SH-SY5Y (cell line): ENCODE measurements around the gene CNN3.

Experiments used
- GATA2 ChIP-seq: IDR thresholded peaks from 2 replicates; pipeline ENCODE4 v1.6.1; 2011; ENCODE audit warnings: mild to moderate bottlenecking, low read depth, low read length
- GATA3 ChIP-seq: IDR thresholded peaks from 2 replicates; pipeline ENCODE4 v1.6.1; 2011; ENCODE audit warnings: low read depth, mild to moderate bottlenecking, low read length, moderate library complexity

DNA sequence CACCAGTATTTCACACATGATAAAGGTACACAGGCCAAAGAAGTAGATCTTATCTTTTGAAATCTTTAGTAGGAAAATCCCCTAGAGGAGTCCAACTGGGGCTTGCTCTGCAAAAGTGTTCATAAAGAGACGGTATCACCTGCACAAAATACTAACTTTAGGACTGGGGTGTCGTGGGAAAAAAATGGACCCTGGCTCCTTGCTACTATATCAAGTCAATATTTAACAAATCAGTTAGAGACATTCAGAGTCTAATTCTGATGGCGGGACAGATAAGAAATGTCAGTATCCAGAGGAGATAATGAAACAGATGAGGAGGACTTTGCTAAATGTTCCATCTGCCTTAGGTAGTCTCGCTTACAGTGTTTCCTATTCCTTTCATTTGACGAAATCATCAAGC, 25.6 kb upstream of the CNN3 start:
- TF ChIP-seq GATA2 (peak; percentile 53; the same call in 1 of the 2 replicates), GATA3 (peak; percentile 71)
